Measurements from ENCODE around the gene ZBED6. TPM values are rescaled to one million over a fixed set of nuclear protein-coding genes. Genes with fewer than 3 reads are reported as not detected.

Gene ZBED6
- total RNA-seq, 1 experiment from 2014 or later, result 13.1 TPM

GRCh38 chr1:203807196-203807595 lies 11.8 kb downstream of the ZBED6 start:
- no peaks in the 10 kb centered on the region for H3K23me2 ChIP-seq (ENCODE audit: insufficient read length, low read depth, low read length, poor library complexity, severe bottlenecking)
- no peak overlapping the region for H3T11ph ChIP-seq (ENCODE audit: low read length)
- no peak for TF ChIP-seq CTCF (conservative IDR thresholded peaks at IDR 0.05)
- no peak overlapping the region for H3K18ac ChIP-seq (ENCODE audit: insufficient read length, low read depth, low read length)
- no peak overlapping the region for H2AK5ac ChIP-seq (ENCODE audit: insufficient read length, low read length)
- Mint-ChIP-seq H3K27me3 (ENCODE audit: low read depth) (no peaks in the 10 kb centered on the region), H3K4me3 (no peak overlapping the region), H3K36me3 (ENCODE audit: insufficient read depth in 1 of 3, low read depth in 3 of 3) (peaks cover 32 to 69% (median 60%) of the 10 kb centered on the region in 3 experiments; a peak in 6 of 7 replicates), H3K9me3 (no peaks in the 10 kb centered on the region), H3K4me1 (peaks cover 3% of the 10 kb centered on the region in 2 experiments), H3K27ac (no peak overlapping the region)
- H4K8ac ChIP-seq (replicated peaks; ENCODE audit: insufficient read length, low read depth, low read length), result no peak overlapping the region
- H4K91ac ChIP-seq (ENCODE audit: insufficient read length, low read depth, low read length), result no peak overlapping the region
- H3K14ac ChIP-seq (ENCODE audit: insufficient read depth, low read length), result no peak overlapping the region
- H2BK20ac ChIP-seq (ENCODE audit: low read depth, low read length, poor library complexity, severe bottlenecking), result no peak overlapping the region
- WGBS (ENCODE audit: extremely low coverage, insufficient read length, low lambda C conversion rate), result no CpG with 5 or more reads among the region's 2 CpGs
- no peak overlapping the region for H4K5ac ChIP-seq (ENCODE audit: insufficient read length, low read depth, low read length)
- H3K4ac ChIP-seq (ENCODE audit: low read depth, low read length), result no peak overlapping the region
- no peak overlapping the region for H3K27ac ChIP-seq (ENCODE audit: insufficient read length, low read depth, low read length)
- H3K4me1 ChIP-seq (ENCODE audit: insufficient read depth, low read length), result no peaks in the 10 kb centered on the region
- H3K56ac ChIP-seq (ENCODE audit: insufficient read length, low read depth, low read length), result no peak overlapping the region
- no peak overlapping the region for H2BK15ac ChIP-seq (ENCODE audit: low read depth, low read length)
- no peak for DNase-seq
- no peak overlapping the region for H3K9ac ChIP-seq (ENCODE audit: extremely low read depth, insufficient read length, low read length)
- no peak overlapping the region for H3K4me2 ChIP-seq (ENCODE audit: insufficient read depth, insufficient read length, low read length)
- no peaks in the 10 kb centered on the region for H3K9me3 ChIP-seq (ENCODE audit: control insufficient read depth, low read depth, low read length)
- H3K79me1 ChIP-seq (ENCODE audit: insufficient read depth, low read depth, low read length, poor library complexity, severe bottlenecking), result no peaks in the 10 kb centered on the region
- H2AFZ ChIP-seq (ENCODE audit: low read length), result no peak overlapping the region
- no peak overlapping the region for H2BK12ac ChIP-seq (ENCODE audit: insufficient read length, low read depth, low read length)
- H3K79me2 ChIP-seq (ENCODE audit: insufficient read depth, low read length), result peaks cover 3% of the 10 kb centered on the region; the same call in 1 of the 2 replicates
- no peak overlapping the region for H2BK120ac ChIP-seq (ENCODE audit: low read depth, low read length, poor library complexity, severe bottlenecking)
- H4K20me1 ChIP-seq (ENCODE audit: control insufficient read depth, insufficient read depth, insufficient read length), result no peaks in the 10 kb centered on the region
- H3K23ac ChIP-seq (ENCODE audit: insufficient read length, low read depth, low read length), result no peak overlapping the region
- no peak overlapping the region for H2BK5ac ChIP-seq (ENCODE audit: insufficient read length, low read length)
- H3K27me3 ChIP-seq (ENCODE audit: insufficient read depth, low read length), result no peaks in the 10 kb centered on the region

Data from H9 (cell line).